Aorta (tissue), 5 donors: Measurements from ENCODE around the gene CCL20. TPM values are rescaled to one million over a fixed set of nuclear protein-coding genes. Genes with fewer than 3 reads are reported as not detected.

Source experiments
- ATAC-seq: fragments of 200-7000 bp; cut with Tn5 transposase; one replicate; pipeline ENCODE4 v1.9.1; 2022; ENCODE audit warnings: moderate library complexity; ENCODE audit not compliant: low FRiP score
- DNase-seq, 2 donors: peaks; one replicate each; pipeline ENCODE4 v3.0.0-alpha.2; 2020
- H3K27ac ChIP-seq, 2 donors: one replicate each; pipeline ENCODE4 v1.5.1; 2013; ENCODE audit warnings: low read length in 2 of 2, mild to moderate bottlenecking in 2 of 2, moderate library complexity in 2 of 2, control low read depth in 1 of 2, inconsistent platforms in 1 of 2, low read depth in 1 of 2
- H3K27me3 ChIP-seq, 2 donors: one replicate each; pipeline ENCODE4 v1.6.1; 2013; ENCODE audit warnings: control low read depth in 1 of 2, low read length in 1 of 2, mild to moderate bottlenecking in 1 of 2, moderate library complexity in 1 of 2; ENCODE audit not compliant: insufficient read depth in 2 of 2, control insufficient read depth in 1 of 2
- H3K36me3 ChIP-seq, 2 donors: one replicate each; pipeline ENCODE4 v1.6.1; 2013; ENCODE audit warnings: control low read depth in 1 of 2, low read length in 1 of 2, mild to moderate bottlenecking in 1 of 2; ENCODE audit not compliant: insufficient read depth in 2 of 2, control insufficient read depth in 1 of 2
- H3K4me1 ChIP-seq, 2 donors: one replicate each; pipeline ENCODE4 v1.6.1; 2013; ENCODE audit warnings: low read length in 2 of 2, control low read depth in 1 of 2, mild to moderate bottlenecking in 1 of 2, moderate library complexity in 1 of 2; ENCODE audit not compliant: insufficient read depth in 2 of 2, control insufficient read depth in 1 of 2
- H3K4me3 ChIP-seq, 2 donors: one replicate each; pipeline ENCODE4 v1.5.1; 2013; ENCODE audit warnings: low read length in 2 of 2, control low read depth in 1 of 2, mild to moderate bottlenecking in 1 of 2
- H3K9me3 ChIP-seq: one replicate; pipeline ENCODE4 v1.6.1; 2013; ENCODE audit warnings: mild to moderate bottlenecking, low read length; ENCODE audit not compliant: control insufficient read depth
- WGBS, 2 donors: extraction: QIAGEN DNeasy Blood & Tissue Kit; methylation state at CpG; one replicate each; pipeline ENCODE4 v1.1.7; 2013; 5-methylcytosine and 5-hydroxymethylcytosine counted together
- intact Hi-C, 2 donors: fragments of 100-400 bp; cut with DNase I; formaldehyde crosslinking; loops; one replicate each; pipeline versions ENCODE4 v1.14.2 to v1.15.0; 2022
- polyA plus RNA-seq, 2 donors: library from polyadenylated mRNA; stranded (reverse); fragments of 200-250 nt; gene quantifications; one replicate each; pipeline ENCODE4 v1.2.3, GENCODE V29; 2013
- total RNA-seq, 2 donors: library from RNA; stranded (reverse); fragmentation: NEBNext Ultra II Directional; extraction: Animal tissue kit (Norgen Biotek cat#: 25700); gene quantifications; one replicate each; pipeline ENCODE4 v1.2.1, GENCODE V29; 2021
- donor health status: healthy with polysubstance abuse.
- donor health status: Bipolar disorder and iron deficiency.
- donor health status: DM: no; HTN: no; CAD: no.
- donor health status: DM: no; HTN: no; CAD: no.
- donor health status: DM: yes; HTN: yes; CAD: no.

CCL20 gene
- total and polyA plus RNA-seq, 4 donors: 0.23 to 5.5 (median 0.45) TPM; not detected in 1

DNA sequence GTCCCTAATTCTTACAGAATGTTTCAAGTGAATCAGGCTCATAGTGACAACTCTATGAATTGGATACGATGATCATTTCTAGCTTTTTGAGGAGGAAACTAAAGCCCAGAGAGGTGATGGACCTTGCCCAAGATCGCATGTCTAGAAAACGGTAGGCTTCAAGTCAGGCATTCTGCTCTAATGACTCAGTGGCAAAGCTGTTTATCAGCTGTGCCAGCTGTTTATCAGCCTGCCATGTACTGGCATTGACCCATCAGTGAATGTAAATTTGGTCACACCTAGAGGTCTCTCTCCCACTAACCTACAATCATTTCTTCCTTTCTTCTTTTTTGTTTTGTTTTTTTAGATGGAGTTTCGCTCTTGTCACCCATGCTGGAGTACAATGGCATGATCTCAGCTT, 51.6 kb downstream of the CCL20 start:
- H3K4me1 ChIP-seq: peaks cover 0 to 7% of the 10 kb centered on the region in 2 donors
- H3K27me3 ChIP-seq: no peaks in the 10 kb centered on the region
- ATAC-seq (no peak), DNase-seq (no peak)
- 82 to 88% methylated on average over 4 of the region's 4 CpGs for WGBS, 2 donors
- H3K27ac ChIP-seq: no peak overlapping the region
- no peaks in the 10 kb centered on the region for H3K36me3 ChIP-seq
- H3K4me3 ChIP-seq: no peak overlapping the region
- no peaks in the 10 kb centered on the region for H3K9me3 ChIP-seq
- intact Hi-C loops: no loop called here

Other genes with a start within 250 kb of the CCL20 start
- gene SCYGR2, start 214.9 kb upstream of the CCL20 start, total RNA-seq: not detected
- not detected for gene SCYGR2, start 214.9 kb upstream of the CCL20 start, polyA plus RNA-seq
- not detected for gene SCYGR3, start 199.0 kb upstream of the CCL20 start, total RNA-seq
- gene SCYGR3, start 199.0 kb upstream of the CCL20 start, polyA plus RNA-seq: not detected
- not detected for gene SCYGR4, start 196.3 kb upstream of the CCL20 start, total RNA-seq
- gene SCYGR4, start 196.3 kb upstream of the CCL20 start, polyA plus RNA-seq: not detected
- not detected for gene SCYGR5, start 147.0 kb upstream of the CCL20 start, total RNA-seq
- not detected for gene SCYGR5, start 147.0 kb upstream of the CCL20 start, polyA plus RNA-seq
- 1 to 10 TPM; 2.8 to 5.1 TPM for gene SLC19A3, start 95.8 kb upstream of the CCL20 start, total RNA-seq
- 1 to 10 TPM in 1 of 2 donors, under 1 TPM in 1; 0.63 to 1.0 TPM for gene SLC19A3, start 95.8 kb upstream of the CCL20 start, polyA plus RNA-seq
- gene SCYGR6, start 89.1 kb upstream of the CCL20 start, total RNA-seq: not detected
- not detected for gene SCYGR6, start 89.1 kb upstream of the CCL20 start, polyA plus RNA-seq
- gene SCYGR7, start 85.5 kb upstream of the CCL20 start, total RNA-seq: not detected
- not detected for gene SCYGR7, start 85.5 kb upstream of the CCL20 start, polyA plus RNA-seq
- gene SCYGR8, start 67.9 kb upstream of the CCL20 start, total RNA-seq: not detected
- not detected for gene SCYGR8, start 67.9 kb upstream of the CCL20 start, polyA plus RNA-seq
- gene DAW1, start 57.8 kb downstream of the CCL20 start, total RNA-seq: under 1 TPM in 1 of 2 donors, not detected in 1; 0.88 TPM
- gene DAW1, start 57.8 kb downstream of the CCL20 start, polyA plus RNA-seq: under 1 TPM in 1 of 2 donors, not detected in 1; 0.41 TPM